Left renal pelvis (tissue), 4 donors: ENCODE measurements around the gene RAD51D. TPM values are rescaled to one million over a fixed set of nuclear protein-coding genes. Genes with fewer than 3 reads are reported as not detected.
"Not testable (repeated sequence)": the region's sequence is repeated elsewhere in the genome, so short reads cannot be mapped to it uniquely, and the experiment has no call there.

Experiments used
- DNase-seq, 4 donors: peaks; one replicate each; pipeline ENCODE4 v3.0.0-alpha.2; 2013; ENCODE audit warnings: low read depth in 4 of 4, low spot score in 3 of 4
- polyA plus RNA-seq, 4 donors: library from polyadenylated mRNA; unstranded; fragments of 120-200 nt; gene quantifications; one replicate each; pipeline ENCODE4 v1.2.1, GENCODE V29; 2013; ENCODE audit not compliant: insufficient read length in 4 of 4

RAD51D gene
- polyA plus RNA-seq, 4 donors = 8.7 to 13.6 (median 11.5) TPM

DNA sequence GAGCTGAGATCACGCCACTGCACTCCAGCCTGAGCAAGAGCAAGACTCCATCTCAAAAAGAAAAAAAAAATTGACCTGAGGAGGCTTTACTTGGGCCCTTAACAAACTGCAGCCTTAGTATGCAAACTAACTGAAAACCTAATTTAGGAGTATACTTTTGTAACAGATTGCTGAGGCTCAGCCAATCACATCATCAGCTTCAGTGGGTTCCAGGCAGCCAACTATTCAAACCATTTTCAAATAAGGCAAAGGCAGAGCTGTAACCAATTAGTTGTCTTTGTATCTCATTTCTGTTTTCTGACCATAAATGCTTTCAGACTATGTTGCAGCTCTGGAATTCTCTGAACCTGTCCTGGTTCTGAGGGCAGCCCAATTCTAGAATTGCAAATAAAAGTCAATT lies 23.9 kb downstream of the RAD51D start:
- no peak for DNase-seq

GRCh38 chr17:35094902-35095301 lies 24.8 kb downstream of the RAD51D start:
- DNase-seq = no peak

DNA sequence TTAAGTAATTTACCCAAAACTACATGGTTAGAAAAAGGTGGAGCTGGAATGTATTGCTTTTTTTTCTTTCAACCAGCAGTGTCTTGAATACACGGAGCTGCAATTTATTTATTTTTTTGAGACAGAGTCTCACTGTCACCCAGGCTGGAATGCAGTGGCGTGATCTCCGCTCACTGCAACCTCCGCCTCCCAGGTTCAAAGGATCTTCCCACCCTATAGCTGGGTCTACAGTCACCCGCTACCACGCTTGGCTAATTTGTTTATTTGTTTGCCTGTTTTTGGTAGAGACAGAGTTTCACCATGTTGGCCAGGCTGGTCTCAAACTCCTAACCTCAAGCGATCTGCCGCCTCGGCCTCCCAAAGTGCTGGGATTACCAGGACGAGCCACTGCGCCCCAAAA lies 29.0 kb downstream of the RAD51D start:
- not testable (repeated sequence) for DNase-seq

- no peak for DNase-seq
Measured at GRCh38 chr17:35089586-35090296, 29.9 kb downstream of the RAD51D start.

DNA sequence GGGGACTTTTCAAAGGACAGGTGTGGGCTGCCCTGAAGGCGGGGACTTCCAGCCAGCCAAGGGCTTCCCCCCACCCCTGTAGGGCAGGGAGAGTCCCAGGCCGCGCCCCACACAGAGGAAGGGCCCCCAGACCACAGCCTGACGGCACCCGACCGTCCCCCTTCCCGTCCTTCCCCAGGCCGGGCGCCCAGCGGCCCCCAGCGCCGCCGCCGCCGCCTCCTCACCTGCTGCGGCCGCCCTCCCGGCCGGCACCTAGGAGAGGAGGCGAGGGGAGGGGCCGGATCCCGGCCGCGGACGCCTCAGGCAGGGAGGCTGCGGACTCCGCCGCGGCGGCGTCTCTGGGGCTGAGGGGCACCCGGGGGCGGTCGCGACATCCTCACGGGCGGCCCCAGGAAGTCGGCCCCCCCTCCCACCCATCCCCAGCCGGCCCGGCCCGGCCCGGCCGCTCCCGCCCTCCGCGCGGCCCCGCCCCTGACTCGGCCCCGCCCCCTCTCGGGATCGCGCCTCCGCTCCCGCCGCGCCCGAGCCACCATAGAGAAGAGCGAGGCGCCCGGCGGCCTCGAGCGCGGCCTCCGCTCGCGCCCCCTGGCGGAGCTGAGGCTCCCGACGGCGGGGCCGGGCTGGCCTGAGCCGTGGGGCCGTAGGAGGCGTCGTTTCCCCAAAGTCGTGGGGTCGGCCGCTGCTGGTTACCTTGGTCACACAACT lies 30.6 kb downstream of the RAD51D start:
- DNase-seq = peak; percentile 47 to 77 (median 71)

- DNase-seq = peak; percentile 16 to 39 (median 24)
Measured at GRCh38 chr17:35088356-35088880, 31.2 kb downstream of the RAD51D start.

- peak in 3 of 4 donors; percentile 7 to 14 (median 12) for DNase-seq
Measured at GRCh38 chr17:35087731-35088355, 31.8 kb downstream of the RAD51D start.

- DNase-seq = no peak
Measured at GRCh38 chr17:35086931-35087573, 32.6 kb downstream of the RAD51D start.

GRCh38 chr17:35086164-35086563 lies 33.5 kb downstream of the RAD51D start:
- DNase-seq = no peak

- no peak for DNase-seq
Measured at GRCh38 chr17:35084987-35085386, 34.7 kb downstream of the RAD51D start.

- DNase-seq = no peak
Measured at GRCh38 chr17:35083071-35083470, 36.6 kb downstream of the RAD51D start.

- DNase-seq = no peak
Measured at GRCh38 chr17:35082073-35082657, 37.5 kb downstream of the RAD51D start.

DNA sequence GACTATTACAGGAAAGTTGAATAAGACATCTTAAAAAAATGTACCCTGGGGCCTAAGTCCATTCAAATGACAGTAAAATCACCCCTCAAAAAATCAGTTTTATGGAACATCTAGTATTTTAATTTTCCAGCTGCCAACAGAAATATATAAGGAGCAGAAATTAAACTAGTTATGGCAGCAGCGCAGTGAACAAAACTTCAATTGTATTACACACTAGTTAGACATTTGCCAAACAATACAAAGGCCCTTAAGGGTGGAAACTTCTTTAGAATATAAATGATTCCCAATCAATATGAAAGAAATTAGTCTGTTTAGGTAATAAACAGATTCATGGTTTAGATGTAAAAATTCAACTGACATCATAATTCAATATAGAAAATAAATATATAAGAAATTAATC lies 38.0 kb downstream of the RAD51D start:
- DNase-seq = no peak

- DNase-seq = no peak
Measured at GRCh38 chr17:35080536-35080935, 39.1 kb downstream of the RAD51D start.

DNA sequence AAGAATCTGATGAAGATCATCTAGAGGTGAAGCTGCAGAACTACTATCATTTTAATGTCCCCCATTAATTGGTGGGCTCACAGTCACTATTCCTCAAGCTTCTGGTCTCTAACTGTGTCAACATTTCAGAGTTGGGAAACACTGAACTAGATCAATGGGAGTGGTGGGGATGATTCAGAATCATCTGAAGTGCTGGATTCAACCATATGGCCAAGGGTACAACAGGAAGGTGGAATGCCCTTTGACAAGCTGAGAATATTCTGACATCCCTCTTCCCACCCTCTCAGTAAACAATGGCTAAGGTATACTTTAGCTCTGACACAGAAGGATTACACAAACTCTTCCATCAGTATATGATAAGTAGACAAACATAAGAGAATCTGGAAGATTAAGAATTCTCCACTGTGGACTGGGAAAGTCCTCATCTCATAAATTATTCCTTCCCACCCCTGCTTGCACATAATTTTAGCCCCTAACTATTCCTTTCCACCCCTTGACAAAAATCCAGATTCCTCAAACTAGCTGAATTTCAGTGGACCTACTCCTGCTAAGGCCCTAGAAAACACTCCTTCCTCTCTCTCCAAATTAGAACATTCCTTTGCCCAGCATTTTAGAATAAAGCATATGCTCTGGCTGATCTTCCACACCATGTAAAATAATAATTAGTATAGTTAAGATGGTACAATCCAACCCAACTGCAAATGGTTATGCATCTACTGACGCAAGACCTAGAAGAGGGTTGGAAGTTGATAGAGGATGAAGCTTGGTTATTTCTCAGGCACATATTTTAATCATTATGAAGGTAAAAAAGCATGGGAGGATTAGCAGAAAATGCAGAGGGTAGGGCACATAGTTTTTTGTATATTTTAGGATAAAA lies 39.9 kb downstream of the RAD51D start:
- no peak for DNase-seq

DNA sequence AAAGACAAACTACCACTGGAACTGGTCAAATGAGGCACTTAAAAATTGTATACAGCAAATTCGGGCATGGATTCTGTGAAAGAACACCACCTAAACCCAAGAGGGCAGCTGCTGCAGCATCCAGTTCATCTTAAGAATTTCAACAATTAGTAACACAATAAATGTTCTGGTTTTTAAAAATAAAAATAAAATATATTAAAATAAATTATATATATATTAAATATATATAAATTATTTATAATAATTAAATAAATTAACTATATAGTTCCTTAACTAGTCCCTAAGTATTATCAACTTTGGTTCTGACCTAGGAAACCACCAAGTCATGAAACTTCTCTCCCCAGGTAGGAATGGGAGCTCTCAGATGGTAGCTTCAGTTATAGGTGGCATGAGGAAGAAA lies 42.8 kb downstream of the RAD51D start:
- DNase-seq = no peak

GRCh38 chr17:35074711-35075707 lies 44.7 kb downstream of the RAD51D start:
- DNase-seq = no peak

GRCh38 chr17:35073991-35074627 lies 45.6 kb downstream of the RAD51D start:
- DNase-seq = no peak
